SK-N-SH treated with all-trans-retinoic acid at 6 μM for 48 hours (cell line): ENCODE results near the gene VPS9D1.

Experiments used
- ATAC-seq: fragments of 200-7000 bp; cut with Tn5 transposase; 3 replicates; pipeline ENCODE4 v1.9.1; 2020; ENCODE audit warnings: mild to moderate bottlenecking, moderate library complexity
- ARNTL ChIP-seq: fragments of 450-650 bp; formaldehyde crosslinking; IDR thresholded peaks from 2 replicates; pipeline ENCODE4 v1.5.0; 2020; ENCODE audit warnings: low read depth, mild to moderate bottlenecking, moderate library complexity, borderline replicate concordance
- BACH2 ChIP-seq: fragments of 250-450 bp; sonication (Bioruptor Pico); IDR thresholded peaks from 2 replicates; pipeline ENCODE4 v1.9.0; 2021; ENCODE audit warnings: mild to moderate bottlenecking, borderline replicate concordance
- CREB5 ChIP-seq: fragments of 250-450 bp; sonication (Bioruptor Pico); IDR thresholded peaks from 2 replicates; pipeline ENCODE4 v1.5.1; 2020; ENCODE audit warnings: low read depth, mild to moderate bottlenecking, moderate library complexity
- CSDC2 ChIP-seq: fragments of 250-450 bp; sonication (Bioruptor Pico); IDR thresholded peaks from 2 replicates; pipeline ENCODE4 v1.5.0; 2020; ENCODE audit warnings: mild to moderate bottlenecking, moderate library complexity
- ESRRG ChIP-seq: fragments of 250-450 bp; sonication (Bioruptor Pico); IDR thresholded peaks from 2 replicates; pipeline ENCODE4 v1.6.1; 2021; ENCODE audit warnings: mild to moderate bottlenecking
- GLIS3 ChIP-seq: fragments of 250-450 bp; sonication (Bioruptor Pico); IDR thresholded peaks from 2 replicates; pipeline ENCODE4 v1.5.0; 2020; ENCODE audit warnings: mild to moderate bottlenecking, moderate library complexity
- ISL1 ChIP-seq: fragments of 250-450 bp; sonication (Bioruptor Pico); IDR thresholded peaks from 2 replicates; pipeline ENCODE4 v2.1.2; 2022; ENCODE audit warnings: mild to moderate bottlenecking, moderate library complexity
- POU6F1 ChIP-seq: fragments of 250-450 bp; sonication (Bioruptor Pico); IDR thresholded peaks from 2 replicates; pipeline ENCODE4 v1.8.0; 2021; ENCODE audit warnings: low read depth, mild to moderate bottlenecking, moderate library complexity, borderline replicate concordance
- PPARA ChIP-seq: fragments of 250-450 bp; sonication (Bioruptor Pico); IDR thresholded peaks from 2 replicates; pipeline ENCODE4 v1.5.0; 2020; ENCODE audit warnings: mild to moderate bottlenecking, borderline replicate concordance
- RARB ChIP-seq: fragments of 250-450 bp; sonication (Bioruptor Pico); IDR thresholded peaks from 2 replicates; pipeline ENCODE4 v1.8.0; 2021; ENCODE audit warnings: mild to moderate bottlenecking, moderate library complexity
- SNAI2 ChIP-seq: fragments of 250-450 bp; sonication (Bioruptor Pico); IDR thresholded peaks from 2 replicates; pipeline ENCODE4 v1.5.0; 2020; ENCODE audit warnings: mild to moderate bottlenecking, moderate library complexity
- TCF4 ChIP-seq: fragments of 250-450 bp; sonication (Bioruptor Pico); IDR thresholded peaks from 2 replicates; pipeline ENCODE4 v1.8.0; 2021; ENCODE audit warnings: mild to moderate bottlenecking, moderate library complexity, borderline replicate concordance
- TOX ChIP-seq: fragments of 250-450 bp; sonication (Bioruptor Pico); IDR thresholded peaks from 2 replicates; pipeline ENCODE4 v1.8.0; 2021; ENCODE audit warnings: mild to moderate bottlenecking, moderate library complexity, borderline replicate concordance
- ZC3H10 ChIP-seq: fragments of 250-450 bp; sonication (Bioruptor Pico); IDR thresholded peaks from 2 replicates; pipeline ENCODE4 v1.5.1; 2021; ENCODE audit warnings: mild to moderate bottlenecking, moderate library complexity
- ZFP3 ChIP-seq: fragments of 250-450 bp; sonication (Bioruptor Pico); IDR thresholded peaks from 2 replicates; pipeline ENCODE4 v1.5.0; 2020; ENCODE audit warnings: mild to moderate bottlenecking, moderate library complexity
- ZFP30 ChIP-seq: fragments of 450-650 bp; formaldehyde crosslinking; IDR thresholded peaks from 2 replicates; pipeline ENCODE4 v1.5.0; 2022; ENCODE audit warnings: mild to moderate bottlenecking, moderate library complexity
- ZNF565 ChIP-seq: fragments of 450-650 bp; formaldehyde crosslinking; conservative IDR thresholded peaks from 2 replicates; pipeline ENCODE4 v1.5.0; 2020; ENCODE audit warnings: low read depth, mild to moderate bottlenecking, moderate library complexity
- TF ChIP-seq, protein P1 (sequence below): fragments of 250-450 bp; sonication (Bioruptor Pico); IDR thresholded peaks from 2 replicates; pipeline ENCODE4 v1.5.0; 2020; ENCODE audit warnings: mild to moderate bottlenecking, moderate library complexity
- TF ChIP-seq, protein P2 (sequence below): fragments of 250-450 bp; sonication (Bioruptor Pico); IDR thresholded peaks from 2 replicates; pipeline ENCODE4 v1.8.0; 2020; ENCODE audit warnings: mild to moderate bottlenecking, moderate library complexity, borderline replicate concordance
- TF ChIP-seq, protein P3 (sequence below): fragments of 250-450 bp; sonication (Bioruptor Pico); IDR thresholded peaks from 2 replicates; pipeline ENCODE4 v1.5.1; 2021; ENCODE audit warnings: mild to moderate bottlenecking, moderate library complexity

Gene VPS9D1

DNA sequence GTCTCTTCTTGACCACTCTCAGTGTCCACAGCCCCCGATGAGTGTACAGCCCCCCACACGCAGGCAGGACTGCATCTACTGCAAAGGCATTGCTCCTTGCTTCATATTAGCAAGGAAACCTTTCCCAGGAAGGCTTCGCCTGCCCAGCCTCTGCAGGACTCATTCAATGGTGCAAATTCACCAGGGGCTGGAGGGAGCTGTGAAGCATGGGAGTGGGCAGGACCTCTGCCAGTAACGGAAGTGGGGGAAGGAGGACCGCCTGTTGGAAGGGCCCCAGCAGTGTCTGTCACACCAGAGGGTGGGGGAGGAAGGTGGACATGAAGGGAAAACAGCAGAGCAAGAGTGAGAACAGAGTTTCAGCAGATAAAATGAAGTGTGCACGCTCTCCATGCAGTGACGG is 60.6 kb downstream of the VPS9D1 start:
- ATAC-seq, result no peak
- TF ChIP-seq CSDC2 (CRISPR knock-in tag), result no peak
- no peak for TF ChIP-seq TOX (CRISPR knock-in tag)
- no peak for TF ChIP-seq ESRRG (CRISPR knock-in tag)
- TF ChIP-seq ZFP30 (CRISPR knock-in tag), result no peak
- TF ChIP-seq ISL1 (CRISPR knock-in tag), result no peak
- no peak for TF ChIP-seq ZFP3 (CRISPR knock-in tag)
- TF ChIP-seq, protein P1, sequence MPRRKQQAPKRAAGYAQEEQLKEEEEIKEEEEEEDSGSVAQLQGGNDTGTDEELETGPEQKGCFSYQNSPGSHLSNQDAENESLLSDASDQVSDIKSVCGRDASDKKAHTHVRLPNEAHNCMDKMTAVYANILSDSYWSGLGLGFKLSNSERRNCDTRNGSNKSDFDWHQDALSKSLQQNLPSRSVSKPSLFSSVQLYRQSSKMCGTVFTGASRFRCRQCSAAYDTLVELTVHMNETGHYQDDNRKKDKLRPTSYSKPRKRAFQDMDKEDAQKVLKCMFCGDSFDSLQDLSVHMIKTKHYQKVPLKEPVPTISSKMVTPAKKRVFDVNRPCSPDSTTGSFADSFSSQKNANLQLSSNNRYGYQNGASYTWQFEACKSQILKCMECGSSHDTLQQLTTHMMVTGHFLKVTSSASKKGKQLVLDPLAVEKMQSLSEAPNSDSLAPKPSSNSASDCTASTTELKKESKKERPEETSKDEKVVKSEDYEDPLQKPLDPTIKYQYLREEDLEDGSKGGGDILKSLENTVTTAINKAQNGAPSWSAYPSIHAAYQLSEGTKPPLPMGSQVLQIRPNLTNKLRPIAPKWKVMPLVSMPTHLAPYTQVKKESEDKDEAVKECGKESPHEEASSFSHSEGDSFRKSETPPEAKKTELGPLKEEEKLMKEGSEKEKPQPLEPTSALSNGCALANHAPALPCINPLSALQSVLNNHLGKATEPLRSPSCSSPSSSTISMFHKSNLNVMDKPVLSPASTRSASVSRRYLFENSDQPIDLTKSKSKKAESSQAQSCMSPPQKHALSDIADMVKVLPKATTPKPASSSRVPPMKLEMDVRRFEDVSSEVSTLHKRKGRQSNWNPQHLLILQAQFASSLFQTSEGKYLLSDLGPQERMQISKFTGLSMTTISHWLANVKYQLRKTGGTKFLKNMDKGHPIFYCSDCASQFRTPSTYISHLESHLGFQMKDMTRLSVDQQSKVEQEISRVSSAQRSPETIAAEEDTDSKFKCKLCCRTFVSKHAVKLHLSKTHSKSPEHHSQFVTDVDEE (CRISPR knock-in tag), result no peak
- no peak for TF ChIP-seq CREB5 (CRISPR knock-in tag)
- TF ChIP-seq RARB (CRISPR knock-in tag), result no peak
- TF ChIP-seq, protein P2, sequence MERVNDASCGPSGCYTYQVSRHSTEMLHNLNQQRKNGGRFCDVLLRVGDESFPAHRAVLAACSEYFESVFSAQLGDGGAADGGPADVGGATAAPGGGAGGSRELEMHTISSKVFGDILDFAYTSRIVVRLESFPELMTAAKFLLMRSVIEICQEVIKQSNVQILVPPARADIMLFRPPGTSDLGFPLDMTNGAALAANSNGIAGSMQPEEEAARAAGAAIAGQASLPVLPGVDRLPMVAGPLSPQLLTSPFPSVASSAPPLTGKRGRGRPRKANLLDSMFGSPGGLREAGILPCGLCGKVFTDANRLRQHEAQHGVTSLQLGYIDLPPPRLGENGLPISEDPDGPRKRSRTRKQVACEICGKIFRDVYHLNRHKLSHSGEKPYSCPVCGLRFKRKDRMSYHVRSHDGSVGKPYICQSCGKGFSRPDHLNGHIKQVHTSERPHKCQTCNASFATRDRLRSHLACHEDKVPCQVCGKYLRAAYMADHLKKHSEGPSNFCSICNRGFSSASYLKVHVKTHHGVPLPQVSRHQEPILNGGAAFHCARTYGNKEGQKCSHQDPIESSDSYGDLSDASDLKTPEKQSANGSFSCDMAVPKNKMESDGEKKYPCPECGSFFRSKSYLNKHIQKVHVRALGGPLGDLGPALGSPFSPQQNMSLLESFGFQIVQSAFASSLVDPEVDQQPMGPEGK (CRISPR knock-in tag), result no peak
- no peak for TF ChIP-seq POU6F1 (CRISPR knock-in tag)
- TF ChIP-seq ZNF565, result no peak
- no peak for TF ChIP-seq TCF4 (CRISPR knock-in tag)
- TF ChIP-seq SNAI2 (CRISPR knock-in tag), result no peak
- no peak for TF ChIP-seq ZC3H10 (CRISPR knock-in tag)
- no peak for TF ChIP-seq PPARA
- TF ChIP-seq, protein P3, sequence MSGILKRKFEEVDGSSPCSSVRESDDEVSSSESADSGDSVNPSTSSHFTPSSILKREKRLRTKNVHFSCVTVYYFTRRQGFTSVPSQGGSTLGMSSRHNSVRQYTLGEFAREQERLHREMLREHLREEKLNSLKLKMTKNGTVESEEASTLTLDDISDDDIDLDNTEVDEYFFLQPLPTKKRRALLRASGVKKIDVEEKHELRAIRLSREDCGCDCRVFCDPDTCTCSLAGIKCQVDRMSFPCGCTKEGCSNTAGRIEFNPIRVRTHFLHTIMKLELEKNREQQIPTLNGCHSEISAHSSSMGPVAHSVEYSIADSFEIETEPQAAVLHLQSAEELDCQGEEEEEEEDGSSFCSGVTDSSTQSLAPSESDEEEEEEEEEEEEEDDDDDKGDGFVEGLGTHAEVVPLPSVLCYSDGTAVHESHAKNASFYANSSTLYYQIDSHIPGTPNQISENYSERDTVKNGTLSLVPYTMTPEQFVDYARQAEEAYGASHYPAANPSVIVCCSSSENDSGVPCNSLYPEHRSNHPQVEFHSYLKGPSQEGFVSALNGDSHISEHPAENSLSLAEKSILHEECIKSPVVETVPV (CRISPR knock-in tag), result no peak

- TF ChIP-seq, protein P3 (CRISPR knock-in tag), result no peak
- TF ChIP-seq ZFP30 (CRISPR knock-in tag) (no peak), ZNF565 (no peak), POU6F1 (CRISPR knock-in tag) (no peak), SNAI2 (CRISPR knock-in tag) (no peak), ARNTL (CRISPR knock-in tag) (no peak), ESRRG (CRISPR knock-in tag) (no peak), TOX (CRISPR knock-in tag) (no peak), BACH2 (no peak), TCF4 (CRISPR knock-in tag) (no peak), GLIS3 (no peak), RARB (CRISPR knock-in tag) (no peak), ZC3H10 (CRISPR knock-in tag) (no peak)
- TF ChIP-seq, all 23 proteins: peak for 0
- ATAC-seq, result peak; percentile 53
Measured at GRCh38 chr16:89658221-89658879, 62.3 kb downstream of the VPS9D1 start.
